GM12892 (cell line): ENCODE data around the gene ZNF771.

Experiments
- POLR2A ChIP-seq: IDR thresholded peaks from 2 replicates; pipeline ENCODE4 v1.6.1; 2011; ENCODE audit warnings: low read depth, low read length, control low read depth
- POLR2AphosphoS5 ChIP-seq: IDR thresholded peaks from 2 replicates; pipeline ENCODE4 v1.6.1; 2011; ENCODE audit warnings: low read depth, low read length, control low read depth
- TAF1 ChIP-seq: IDR thresholded peaks from 2 replicates; pipeline ENCODE4 v1.6.1; 2011; ENCODE audit warnings: low read depth, mild to moderate bottlenecking, control low read depth, low read length, borderline replicate concordance

DNA sequence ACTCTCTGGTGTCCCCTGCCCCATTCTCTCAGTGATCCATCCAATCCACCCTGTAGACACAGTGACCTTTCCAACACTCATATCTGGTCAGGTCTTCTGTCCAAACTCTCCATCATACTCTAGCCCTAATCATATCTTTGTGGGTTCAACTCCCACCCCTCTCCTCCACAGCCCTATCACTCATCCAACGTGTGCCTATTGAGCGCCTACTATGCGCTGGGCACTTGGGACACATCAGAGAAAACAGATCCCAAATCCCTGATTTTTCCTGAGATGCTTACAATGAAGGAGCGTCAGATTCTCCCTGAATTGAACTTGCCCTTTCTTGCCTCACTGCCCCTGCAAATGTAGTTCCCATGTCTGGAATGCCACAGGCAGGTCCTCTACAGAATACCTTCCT is 20.6 kb downstream of the ZNF771 start:
- TF ChIP-seq TAF1 (no peak), POLR2AphosphoS5 (no peak), POLR2A (no peak)
